IMR-90 (cell line): ENCODE results near the gene GLG1. TPM values are rescaled to one million over a fixed set of nuclear protein-coding genes. Genes with fewer than 3 reads are reported as not detected.

Experiments used
- ATAC-seq: fragments of 200-7000 bp; cut with Tn5 transposase; 2 replicates; pipeline ENCODE4 v1.9.1; 2020; ENCODE audit warnings: low read depth, mild to moderate bottlenecking, moderate library complexity
- BruUV-seq: library from RNA; stranded (reverse); fragments of 400-500 nt; replicated peaks from 2 replicates; lab custom pipeline; 2021; lab: Mats Ljungman, UMichigan
- CTCF ChIA-PET: fragments of 300-600 bp; formaldehyde crosslinking; extraction: SDS; loops from one replicate; lab custom pipeline; 2021; ENCODE audit warnings: antibody characterized with exemption; lab: Yijun Ruan, JAX
- POLR2A ChIA-PET: fragments of 300-600 bp; sonication (Branson Sonifier 250); formaldehyde crosslinking; loops from one replicate; lab custom pipeline; 2022; ENCODE audit warnings: antibody characterized with exemption; ENCODE audit not compliant: unreplicated experiment; lab: Charles Lee
- DNase-seq: peaks from one replicate; pipeline ENCODE4 v3.0.0; 2013
- H2AFZ ChIP-seq: replicated peaks from 2 replicates; pipeline ENCODE3; 2013; ENCODE audit warnings: low read length, mild to moderate bottlenecking; ENCODE audit not compliant: poor library complexity
- H2AK5ac ChIP-seq: 2 replicates; pipeline ENCODE4 v1.6.1; 2013; ENCODE audit warnings: low read depth, low read length, inconsistent platforms
- H2AK9ac ChIP-seq: replicated peaks from 2 replicates; pipeline ENCODE3; 2013; ENCODE audit warnings: mild to moderate bottlenecking, low read depth, low read length, moderate library complexity; ENCODE audit not compliant: poor library complexity
- H2BK120ac ChIP-seq: 2 replicates; pipeline ENCODE4 v1.6.1; 2013; ENCODE audit warnings: low read depth, low read length, inconsistent platforms
- H2BK15ac ChIP-seq: 3 replicates; pipeline ENCODE4 v1.6.1; 2013; ENCODE audit warnings: low read depth, low read length, inconsistent platforms
- H2BK20ac ChIP-seq: 2 replicates; pipeline ENCODE4 v1.6.1; 2013; ENCODE audit warnings: low read depth, mild to moderate bottlenecking, inconsistent platforms, low read length, moderate library complexity
- H2BK5ac ChIP-seq: 2 replicates; pipeline ENCODE4 v1.6.1; 2013; ENCODE audit warnings: mild to moderate bottlenecking, low read depth, low read length, inconsistent platforms; ENCODE audit not compliant: poor library complexity, severe bottlenecking
- H3K14ac ChIP-seq: replicated peaks from 2 replicates; pipeline ENCODE4 v1.6.1; 2013; ENCODE audit warnings: low read depth, low read length, inconsistent platforms
- H3K18ac ChIP-seq: 2 replicates; pipeline ENCODE4 v1.6.1; 2013; ENCODE audit warnings: low read depth, low read length, control low read depth
- H3K23ac ChIP-seq: 2 replicates; pipeline ENCODE4 v1.6.1; 2013; ENCODE audit warnings: low read depth, low read length, inconsistent platforms
- H3K27ac ChIP-seq: 2 replicates; pipeline ENCODE4 v1.5.1; 2013; ENCODE audit warnings: mild to moderate bottlenecking, control low read depth, low read length; ENCODE audit not compliant: insufficient read depth
- H3K27me3 ChIP-seq: 2 replicates; pipeline ENCODE4 v1.6.1; 2013; ENCODE audit warnings: low read length; ENCODE audit not compliant: control insufficient read depth, insufficient read depth
- H3K36me3 ChIP-seq: 2 replicates; pipeline ENCODE4 v1.6.1; 2013; ENCODE audit warnings: low read length, mixed read lengths; ENCODE audit not compliant: control insufficient read depth, insufficient read depth
- H3K4ac ChIP-seq: 2 replicates; pipeline ENCODE4 v1.6.1; 2013; ENCODE audit warnings: low read depth, low read length, inconsistent platforms
- H3K4me1 ChIP-seq: 2 replicates; pipeline ENCODE4 v1.6.1; 2013; ENCODE audit warnings: low read length, mixed read lengths; ENCODE audit not compliant: control insufficient read depth, insufficient read depth
- H3K4me2 ChIP-seq: 2 replicates; pipeline ENCODE4 v1.6.1; 2013; ENCODE audit warnings: low read depth, mild to moderate bottlenecking, control low read depth, low read length, moderate library complexity
- H3K4me3 ChIP-seq: 2 replicates; pipeline ENCODE4 v1.5.1; 2013; ENCODE audit warnings: low read depth, mild to moderate bottlenecking, control low read depth, low read length, moderate library complexity; ENCODE audit not compliant: insufficient read depth
- H3K56ac ChIP-seq: 2 replicates; pipeline ENCODE4 v1.6.1; 2013; ENCODE audit warnings: low read length, inconsistent platforms; ENCODE audit not compliant: insufficient read depth; ENCODE audit errors: extremely low read depth
- H3K79me1 ChIP-seq, 2 experiments: 2 replicates each; pipeline ENCODE4 v1.6.1; 2013; ENCODE audit warnings: low read length in 2 of 2, inconsistent platforms in 1 of 2, low read depth in 1 of 2
- H3K9ac ChIP-seq: 2 replicates; pipeline ENCODE4 v1.6.1; 2013; ENCODE audit warnings: low read depth, low read length, control low read depth
- H3K9me1 ChIP-seq: 2 replicates; pipeline ENCODE4 v1.6.1; 2013; ENCODE audit warnings: low read length, inconsistent platforms; ENCODE audit not compliant: insufficient read depth
- H3K9me3 ChIP-seq: 2 replicates; pipeline ENCODE4 v1.6.1; 2013; ENCODE audit warnings: low read length; ENCODE audit not compliant: control insufficient read depth, insufficient read depth
- H4K20me1 ChIP-seq: 2 replicates; pipeline ENCODE4 v1.6.1; 2013; ENCODE audit warnings: low read length, inconsistent platforms; ENCODE audit not compliant: insufficient read depth
- H4K5ac ChIP-seq: 2 replicates; pipeline ENCODE4 v1.6.1; 2013; ENCODE audit warnings: mild to moderate bottlenecking, low read depth, low read length, control low read depth
- H4K8ac ChIP-seq, 2 experiments: 2 replicates each; pipeline ENCODE4 v1.6.1; 2013; ENCODE audit warnings: low read depth in 2 of 2, low read length in 2 of 2, control low read depth in 1 of 2, inconsistent platforms in 1 of 2
- H4K91ac ChIP-seq: 2 replicates; pipeline ENCODE4 v1.6.1; 2013; ENCODE audit warnings: low read depth, low read length, inconsistent platforms; ENCODE audit not compliant: insufficient read depth
- BHLHE40 ChIP-seq: fragments of 150-350 bp; IDR thresholded peaks from 2 replicates; pipeline ENCODE4 v1.6.1; 2016; ENCODE audit warnings: mild to moderate bottlenecking, low read depth, low read length
- CHD1 ChIP-seq: IDR thresholded peaks from 2 replicates; pipeline ENCODE4 v1.6.1; 2012; ENCODE audit warnings: low read depth, low read length, improper control_type of control experiment
- FOS ChIP-seq: fragments of 150-350 bp; IDR thresholded peaks from 2 replicates; pipeline ENCODE4 v1.6.1; 2016; ENCODE audit warnings: low read depth, low read length
- MAFK ChIP-seq: IDR thresholded peaks from 2 replicates; pipeline ENCODE4 v1.6.1; 2012; ENCODE audit warnings: low read depth, low read length, improper control_type of control experiment
- MAZ ChIP-seq: IDR thresholded peaks from 2 replicates; pipeline ENCODE4 v1.6.1; 2012; ENCODE audit warnings: low read depth, mild to moderate bottlenecking, low read length, improper control_type of control experiment, moderate library complexity, borderline replicate concordance
- NFE2L2 ChIP-seq: fragments of 150-350 bp; IDR thresholded peaks from 2 replicates; pipeline ENCODE4 v1.6.1; 2016; ENCODE audit warnings: low read depth, mild to moderate bottlenecking, low read length
- POLR2A ChIP-seq: IDR thresholded peaks from 2 replicates; pipeline ENCODE4 v1.6.1; 2012; ENCODE audit warnings: mild to moderate bottlenecking, low read depth, low read length
- RAD21 ChIP-seq: IDR thresholded peaks from 2 replicates; pipeline ENCODE4 v1.6.1; 2012; ENCODE audit warnings: low read length, improper control_type of control experiment
- RCOR1 ChIP-seq: IDR thresholded peaks from 2 replicates; pipeline ENCODE4 v1.6.1; 2012; ENCODE audit warnings: mild to moderate bottlenecking, low read length, improper control_type of control experiment; ENCODE audit not compliant: insufficient replicate concordance
- RFX5 ChIP-seq: IDR thresholded peaks from 2 replicates; pipeline ENCODE4 v1.8.0; 2012; ENCODE audit warnings: low read depth, mild to moderate bottlenecking, low read length, moderate library complexity
- SMC3 ChIP-seq: fragments of 150-350 bp; IDR thresholded peaks from 2 replicates; pipeline ENCODE4 v1.6.1; 2016; ENCODE audit warnings: low read depth, mild to moderate bottlenecking, antibody characterized with exemption, low read length, moderate library complexity
- WGBS, 2 experiments: methylation state at CpG; one replicate each; pipeline versions ENCODE4 v1.1.5 to v1.1.7; 2013; ENCODE audit warnings: missing lambda C conversion rate in 2 of 2; ENCODE audit not compliant: insufficient read length in 1 of 2; ENCODE audit errors: extremely low coverage in 2 of 2; 5-methylcytosine and 5-hydroxymethylcytosine counted together
- dilution Hi-C: fragments of 300-500 bp; cut with HindIII; formaldehyde crosslinking; loops from one replicate; pipeline ENCODE4 v1.14.3; 2018; ENCODE audit warnings: low sequenced_read_pairs; ENCODE audit not compliant: unreplicated experiment
- in situ Hi-C: fragments of 300-500 bp; cut with MboI; formaldehyde crosslinking; loops from 3 replicates; pipeline ENCODE4 v1.14.3; 2019; ENCODE audit warnings: low sequenced_read_pairs, inconsistent platforms, mixed read lengths
- intact Hi-C: fragments of 100-400 bp; cut with micrococcal nuclease; formaldehyde crosslinking; loops from 2 replicates; pipeline ENCODE4 v1.10.0; 2022
- polyA plus RNA-seq, 3 experiments: library from polyadenylated mRNA; depleted of rRNA; stranded (reverse); fragments of >200 nt; gene quantifications; 2 replicates each; pipeline ENCODE4 v1.2.3, GENCODE V29; 2012; ENCODE audit warnings: low replicate concordance in 1 of 3
- total RNA-seq: library from RNA; depleted of rRNA; stranded (reverse); fragments of >200 nt; gene quantifications from 2 replicates; pipeline ENCODE4 v1.2.3, GENCODE V29; 2012
- TF ChIP-seq, protein P1 (sequence below): fragments of 150-350 bp; IDR thresholded peaks from 2 replicates; pipeline ENCODE4 v1.6.1; 2016; ENCODE audit warnings: low read depth, mild to moderate bottlenecking, low read length, moderate library complexity, borderline replicate concordance
- TF ChIP-seq, protein P2 (sequence below): fragments of 150-350 bp; IDR thresholded peaks from 2 replicates; pipeline ENCODE4 v1.6.1; 2017; ENCODE audit warnings: mild to moderate bottlenecking, antibody characterized with exemption, low read length, low read depth

The GLG1 gene
- total and polyA plus RNA-seq, 2 of the 4 experiments (the other 2 are of a cell fraction) = 91.0 to 107 TPM

DNA sequence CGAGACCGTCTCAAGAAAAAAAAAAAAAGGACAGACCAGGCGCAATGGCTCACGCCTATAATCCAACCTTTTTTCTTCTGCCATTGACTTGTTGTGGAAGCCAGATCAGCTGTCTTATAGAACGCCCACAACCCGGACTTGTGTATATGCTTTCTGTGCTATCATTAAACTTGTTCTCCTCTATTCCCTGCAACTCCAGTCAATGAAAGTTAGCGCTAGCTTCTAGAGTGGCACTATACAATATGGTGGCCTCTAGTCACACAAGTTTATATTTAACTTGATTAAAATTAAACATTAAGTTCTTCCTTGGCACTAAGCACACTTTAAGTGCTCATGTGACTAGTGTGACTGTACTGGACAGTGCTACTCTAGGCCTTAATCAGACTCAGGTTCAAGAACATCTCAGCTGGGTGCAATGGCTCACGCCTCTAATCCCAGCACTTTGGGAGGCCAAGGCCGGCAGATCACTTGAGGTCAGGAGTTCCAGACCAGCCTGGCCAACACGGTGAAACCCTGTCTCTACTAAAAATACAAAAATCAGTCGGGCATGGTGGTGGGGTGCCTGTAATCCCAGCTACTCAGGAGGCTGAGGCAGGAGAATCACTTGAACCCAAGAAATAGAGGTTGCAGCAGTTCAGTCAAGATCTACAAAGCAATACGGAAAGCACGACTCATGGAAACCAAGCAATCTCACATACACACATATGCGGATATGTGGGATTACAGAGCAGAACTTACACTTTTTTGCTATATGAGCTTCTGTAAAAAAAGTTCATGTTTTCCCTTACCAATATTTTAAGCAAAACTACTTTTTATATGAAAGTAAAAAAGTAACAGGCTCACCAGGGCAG, 18.8 kb upstream of the GLG1 start:
- Histone ChIP-seq H3K27me3 (no peaks in the 10 kb centered on the region), H3K23ac (no peak overlapping the region), H4K91ac (no peak overlapping the region), H4K5ac (no peak overlapping the region), H3K36me3 (peaks cover 37% of the 10 kb centered on the region), H3K14ac (no peak overlapping the region), H4K8ac (no peak overlapping the region), H2BK120ac (no peak overlapping the region), H3K4me2 (no peak overlapping the region), H2BK20ac (no peak overlapping the region), H2BK15ac (no peak overlapping the region), H3K9me3 (no peaks in the 10 kb centered on the region), H3K4me3 (no peak overlapping the region), H3K27ac (no peak overlapping the region), H3K9ac (no peak overlapping the region), H4K20me1 (peaks cover 13% of the 10 kb centered on the region), H2AK9ac (no peak overlapping the region), H3K4me1 (peaks cover 4% of the 10 kb centered on the region), H3K9me1 (no peaks in the 10 kb centered on the region), H3K4ac (no peak overlapping the region), H3K56ac (no peak overlapping the region), H2AFZ (no peak overlapping the region), H3K79me1 (peaks cover 14 to 29% of the 10 kb centered on the region in 2 experiments), H2BK5ac (no peak overlapping the region), H2AK5ac (no peak overlapping the region), H3K18ac (no peak overlapping the region)
- in situ Hi-C loops = loop anchor here (10.0 kb wide), 2 partner anchors 141 to 301 kb away; no protein-coding TSS in a partner anchor
- WGBS, 2 experiments = 100% methylated on average over 4 of the region's 14 CpGs; no CpG with 5 or more reads in 1 of the 2 experiments
- POLR2A ChIA-PET = no interaction called here
- no TSS peak for BruUV-seq
- intact Hi-C loops = no loop called here
- dilution Hi-C loops = no loop called here
- CTCF ChIA-PET = no interaction called here
- DNase-seq = no peak
- no peak for ATAC-seq
- no peak for TF ChIP-seq BHLHE40
- TF ChIP-seq, protein P1, sequence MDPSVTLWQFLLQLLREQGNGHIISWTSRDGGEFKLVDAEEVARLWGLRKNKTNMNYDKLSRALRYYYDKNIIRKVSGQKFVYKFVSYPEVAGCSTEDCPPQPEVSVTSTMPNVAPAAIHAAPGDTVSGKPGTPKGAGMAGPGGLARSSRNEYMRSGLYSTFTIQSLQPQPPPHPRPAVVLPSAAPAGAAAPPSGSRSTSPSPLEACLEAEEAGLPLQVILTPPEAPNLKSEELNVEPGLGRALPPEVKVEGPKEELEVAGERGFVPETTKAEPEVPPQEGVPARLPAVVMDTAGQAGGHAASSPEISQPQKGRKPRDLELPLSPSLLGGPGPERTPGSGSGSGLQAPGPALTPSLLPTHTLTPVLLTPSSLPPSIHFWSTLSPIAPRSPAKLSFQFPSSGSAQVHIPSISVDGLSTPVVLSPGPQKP = no peak
- no peak for TF ChIP-seq CHD1
- no peak for TF ChIP-seq RFX5
- no peak for TF ChIP-seq SMC3
- no peak for TF ChIP-seq MAFK
- TF ChIP-seq, protein P2, sequence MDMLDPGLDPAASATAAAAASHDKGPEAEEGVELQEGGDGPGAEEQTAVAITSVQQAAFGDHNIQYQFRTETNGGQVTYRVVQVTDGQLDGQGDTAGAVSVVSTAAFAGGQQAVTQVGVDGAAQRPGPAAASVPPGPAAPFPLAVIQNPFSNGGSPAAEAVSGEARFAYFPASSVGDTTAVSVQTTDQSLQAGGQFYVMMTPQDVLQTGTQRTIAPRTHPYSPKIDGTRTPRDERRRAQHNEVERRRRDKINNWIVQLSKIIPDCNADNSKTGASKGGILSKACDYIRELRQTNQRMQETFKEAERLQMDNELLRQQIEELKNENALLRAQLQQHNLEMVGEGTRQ = no peak
- no peak for TF ChIP-seq POLR2A
- no peak for TF ChIP-seq NFE2L2
- no peak for TF ChIP-seq MAZ
- no peak for TF ChIP-seq FOS
- TF ChIP-seq RAD21 = no peak
- no peak for TF ChIP-seq RCOR1
